H9 (cell line): ENCODE data around the gene SLC35F3. TPM values are rescaled to one million over a fixed set of nuclear protein-coding genes. Genes with fewer than 3 reads are reported as not detected.

ENCODE experiments used
- DNase-seq: peaks from one replicate; pipeline ENCODE4 v3.0.0-alpha.2; 2017
- H2AFZ ChIP-seq: one replicate; pipeline ENCODE4 v1.6.1; 2013; ENCODE audit warnings: mild to moderate bottlenecking, low read length, control low read depth, moderate library complexity
- H2AK5ac ChIP-seq: 2 replicates; pipeline ENCODE4 v1.6.1; 2013; ENCODE audit warnings: low read length, control low read depth, mixed read lengths; ENCODE audit not compliant: insufficient read length
- H2BK120ac ChIP-seq: one replicate; pipeline ENCODE4 v1.6.1; 2013; ENCODE audit warnings: low read depth, mild to moderate bottlenecking, low read length, control low read depth, inconsistent platforms; ENCODE audit not compliant: poor library complexity, severe bottlenecking
- H2BK12ac ChIP-seq: 2 replicates; pipeline ENCODE4 v1.6.1; 2013; ENCODE audit warnings: low read length, control low read depth, mixed read lengths, low read depth; ENCODE audit not compliant: insufficient read length
- H2BK15ac ChIP-seq: 2 replicates; pipeline ENCODE4 v1.6.1; 2013; ENCODE audit warnings: low read depth, low read length, control low read depth
- H2BK20ac ChIP-seq: one replicate; pipeline ENCODE4 v1.6.1; 2013; ENCODE audit warnings: low read depth, mild to moderate bottlenecking, low read length, control low read depth, inconsistent platforms; ENCODE audit not compliant: poor library complexity, severe bottlenecking
- H2BK5ac ChIP-seq: 2 replicates; pipeline ENCODE4 v1.6.1; 2013; ENCODE audit warnings: low read length, control low read depth, mixed read lengths; ENCODE audit not compliant: insufficient read length
- H3K14ac ChIP-seq: 2 replicates; pipeline ENCODE4 v1.6.1; 2013; ENCODE audit warnings: low read length, control low read depth; ENCODE audit not compliant: insufficient read depth
- H3K18ac ChIP-seq: 2 replicates; pipeline ENCODE4 v1.6.1; 2013; ENCODE audit warnings: low read depth, mild to moderate bottlenecking, mixed read lengths, low read length, control low read depth; ENCODE audit not compliant: insufficient read length
- H3K23ac ChIP-seq: 2 replicates; pipeline ENCODE4 v1.6.1; 2013; ENCODE audit warnings: low read length, control low read depth, mixed read lengths, low read depth; ENCODE audit not compliant: insufficient read length
- H3K23me2 ChIP-seq: 2 replicates; pipeline ENCODE4 v1.6.1; 2013; ENCODE audit warnings: low read depth, mild to moderate bottlenecking, mixed read lengths, low read length, control low read depth; ENCODE audit not compliant: insufficient read length, poor library complexity, severe bottlenecking
- H3K27ac ChIP-seq: 2 replicates; pipeline ENCODE4 v1.5.1; 2013; ENCODE audit warnings: low read length, control low read depth, mixed read lengths, low read depth; ENCODE audit not compliant: insufficient read length
- H3K27me3 ChIP-seq: 2 replicates; pipeline ENCODE4 v1.6.1; 2013; ENCODE audit warnings: low read length, control low read depth, inconsistent platforms; ENCODE audit not compliant: insufficient read depth
- H3K4ac ChIP-seq: 2 replicates; pipeline ENCODE4 v1.6.1; 2013; ENCODE audit warnings: low read depth, mild to moderate bottlenecking, control low read depth, inconsistent platforms, low read length, moderate library complexity
- H3K4me1 ChIP-seq: 2 replicates; pipeline ENCODE4 v1.6.1; 2013; ENCODE audit warnings: low read length, control low read depth, inconsistent platforms; ENCODE audit not compliant: insufficient read depth
- H3K4me2 ChIP-seq: 2 replicates; pipeline ENCODE4 v1.6.1; 2013; ENCODE audit warnings: low read length, control low read depth, mixed read lengths; ENCODE audit not compliant: insufficient read length, insufficient read depth
- H3K56ac ChIP-seq: 2 replicates; pipeline ENCODE4 v1.6.1; 2013; ENCODE audit warnings: low read depth, mild to moderate bottlenecking, mixed read lengths, low read length, control low read depth; ENCODE audit not compliant: insufficient read length
- H3K79me1 ChIP-seq: 2 replicates; pipeline ENCODE4 v1.6.1; 2013; ENCODE audit warnings: low read depth, mild to moderate bottlenecking, moderate library complexity, low read length, control low read depth, inconsistent platforms; ENCODE audit not compliant: insufficient read depth, poor library complexity, severe bottlenecking
- H3K79me2 ChIP-seq: 2 replicates; pipeline ENCODE4 v1.6.1; 2013; ENCODE audit warnings: low read length, control low read depth, inconsistent platforms; ENCODE audit not compliant: insufficient read depth
- H3K9ac ChIP-seq: 2 replicates; pipeline ENCODE4 v1.6.1; 2013; ENCODE audit warnings: low read length, control low read depth, mixed read lengths; ENCODE audit not compliant: insufficient read length; ENCODE audit errors: extremely low read depth
- H3K9me3 ChIP-seq: one replicate; pipeline ENCODE4 v1.6.1; 2013; ENCODE audit warnings: low read depth, low read length, inconsistent platforms; ENCODE audit not compliant: control insufficient read depth
- H3T11ph ChIP-seq: one replicate; pipeline ENCODE4 v1.6.1; 2013; ENCODE audit warnings: mild to moderate bottlenecking, low read length, control low read depth, inconsistent platforms
- H4K20me1 ChIP-seq: one replicate; pipeline ENCODE4 v1.6.1; 2013; ENCODE audit not compliant: control insufficient read depth, insufficient read length, insufficient read depth
- H4K5ac ChIP-seq: 2 replicates; pipeline ENCODE4 v1.6.1; 2013; ENCODE audit warnings: low read depth, mild to moderate bottlenecking, mixed read lengths, low read length, control low read depth; ENCODE audit not compliant: insufficient read length
- H4K8ac ChIP-seq: replicated peaks from 2 replicates; pipeline ENCODE4 v1.6.1; 2013; ENCODE audit warnings: low read length, control low read depth, mixed read lengths, low read depth; ENCODE audit not compliant: insufficient read length
- H4K91ac ChIP-seq: 2 replicates; pipeline ENCODE4 v1.6.1; 2013; ENCODE audit warnings: low read depth, mild to moderate bottlenecking, moderate library complexity, mixed read lengths, low read length, control low read depth; ENCODE audit not compliant: insufficient read length
- H3K27ac Mint-ChIP-seq, 3 experiments: 2 replicates in 2 of 3; 3 replicates in 1 of 3; pipeline ENCODE4 v1.8.0; 2020 to 2021; ENCODE audit warnings: mixed read lengths in 3 of 3, mild to moderate bottlenecking in 1 of 3, moderate library complexity in 1 of 3
- H3K27me3 Mint-ChIP-seq: 2 replicates; pipeline ENCODE4 v1.8.0; 2021; ENCODE audit warnings: low read depth, mild to moderate bottlenecking, moderate library complexity, mixed read lengths
- H3K36me3 Mint-ChIP-seq, 3 experiments: 2 replicates in 2 of 3; 3 replicates in 1 of 3; pipeline ENCODE4 v1.8.0; 2020 to 2021; ENCODE audit warnings: low read depth in 3 of 3, mixed read lengths in 3 of 3; ENCODE audit not compliant: insufficient read depth in 1 of 3
- H3K4me1 Mint-ChIP-seq, 2 experiments: 2 replicates each; pipeline ENCODE4 v1.8.0; 2020; ENCODE audit warnings: mixed read lengths in 2 of 2
- H3K4me3 Mint-ChIP-seq, 2 experiments: 2 replicates in 1 of 2; 3 replicates in 1 of 2; pipeline ENCODE4 v1.8.0; 2020 to 2021; ENCODE audit warnings: mild to moderate bottlenecking in 2 of 2, mixed read lengths in 2 of 2, moderate library complexity in 1 of 2
- H3K9me3 Mint-ChIP-seq, 2 experiments: 2 replicates in 1 of 2; 3 replicates in 1 of 2; pipeline ENCODE4 v1.8.0; 2020; ENCODE audit warnings: mild to moderate bottlenecking in 2 of 2, mixed read lengths in 2 of 2, moderate library complexity in 1 of 2
- CTCF ChIP-seq: fragments of 200-600 bp; sonication (generic); conservative IDR thresholded peaks from 3 replicates; pipeline ENCODE4 v1.8.0; 2021; ENCODE audit warnings: antibody characterized with exemption, mild to moderate bottlenecking
- WGBS: extraction: QIAGEN DNeasy Blood & Tissue Kit; methylation state at CpG from one replicate; pipeline ENCODE4 v1.1.7; 2013; ENCODE audit warnings: missing lambda C conversion rate, low lambda C conversion rate, mixed read lengths; ENCODE audit not compliant: insufficient read length; ENCODE audit errors: extremely low coverage; 5-methylcytosine and 5-hydroxymethylcytosine counted together
- total RNA-seq: library from RNA; stranded (reverse); gene quantifications from 2 replicates; pipeline ENCODE4 v1.2.1, GENCODE V29; 2021

The SLC35F3 gene
- total RNA-seq, 1 experiment from 2014 or later: 0.81 TPM

GRCh38 chr1:234062166-234062565 lies 157.7 kb downstream of the SLC35F3 start:
- Histone ChIP-seq H2AFZ (no peak overlapping the region), H2BK12ac (no peak overlapping the region), H4K91ac (no peak overlapping the region), H2BK120ac (no peak overlapping the region), H2BK15ac (no peak overlapping the region), H3K9ac (no peak overlapping the region), H3K79me1 (no peaks in the 10 kb centered on the region), H3K27ac (no peak overlapping the region), H3K23me2 (no peaks in the 10 kb centered on the region), H2BK20ac (no peak overlapping the region), H4K8ac (no peak overlapping the region), H2AK5ac (no peak overlapping the region), H3K23ac (no peak overlapping the region), H3K9me3 (no peaks in the 10 kb centered on the region), H3K4ac (no peak overlapping the region), H3K56ac (no peak overlapping the region), H4K5ac (no peak overlapping the region), H4K20me1 (no peaks in the 10 kb centered on the region), H3K18ac (no peak overlapping the region), H3K27me3 (no peaks in the 10 kb centered on the region), H3K79me2 (no peaks in the 10 kb centered on the region), H3K14ac (no peak overlapping the region), H3K4me1 (no peaks in the 10 kb centered on the region), H3T11ph (no peak overlapping the region), H3K4me2 (no peak overlapping the region), H2BK5ac (no peak overlapping the region)
- H3K4me1 Mint-ChIP-seq: peaks cover 0 to 2% of the 10 kb centered on the region in 2 experiments; a peak in 1 of 4 replicates
- H3K36me3 Mint-ChIP-seq: peaks cover 2 to 11% (median 4%) of the 10 kb centered on the region in 3 experiments; a peak in 4 of 7 replicates
- H3K27me3 Mint-ChIP-seq: peaks cover 3% of the 10 kb centered on the region
- WGBS: no CpG with 5 or more reads among the region's 3 CpGs
- H3K9me3 Mint-ChIP-seq: peaks cover 6 to 18% of the 10 kb centered on the region in 2 experiments; a peak in 4 of 5 replicates
- H3K4me3 Mint-ChIP-seq: no peak overlapping the region
- no peak for TF ChIP-seq CTCF
- DNase-seq: no peak
- H3K27ac Mint-ChIP-seq: no peak overlapping the region
